AG09309 (cell line): ENCODE results near the gene KRT24.
"Not testable (repeated sequence)": the region's sequence is repeated elsewhere in the genome, so short reads cannot be mapped to it uniquely, and the experiment has no call there.

Experiments used
- DNase-seq: peaks from one replicate; pipeline ENCODE4 v3.0.0-alpha.2; 2010; ENCODE audit warnings: low read depth
- H3K4me3 ChIP-seq: 2 replicates; pipeline ENCODE4 v1.5.1; 2011; ENCODE audit warnings: mild to moderate bottlenecking, low read depth, low read length, moderate library complexity; ENCODE audit not compliant: control insufficient read depth
- CTCF ChIP-seq: IDR thresholded peaks from 2 replicates; pipeline ENCODE4 v1.5.1; 2011; ENCODE audit warnings: mild to moderate bottlenecking, low read depth, low read length, inconsistent platforms; ENCODE audit not compliant: insufficient read depth, control insufficient read depth; ENCODE audit errors: missing control alignments

The KRT24 gene

GRCh38 chr17:40703652-40704051 is at the start of gene KRT24:
TSS of gene KRT24 (minus strand) at chr17:40703752. CDS start at chr17:40703693, 59 bp downstream.
- H3K4me3 ChIP-seq, result no peak within 1 kb of the TSS
- DNase-seq, result no peak
- no peak for TF ChIP-seq CTCF

GRCh38 chr17:40751065-40751464 is 47.5 kb upstream of the KRT24 start:
- no peak for TF ChIP-seq CTCF
- no peak overlapping the region for H3K4me3 ChIP-seq
- DNase-seq, result no peak

GRCh38 chr17:40750391-40750790 is 46.8 kb upstream of the KRT24 start:
- DNase-seq, result no peak
- H3K4me3 ChIP-seq, result no peak overlapping the region
- TF ChIP-seq CTCF, result no peak

GRCh38 chr17:40748666-40749065 is 45.1 kb upstream of the KRT24 start:
- not testable (repeated sequence) for H3K4me3 ChIP-seq, DNase-seq

- TF ChIP-seq CTCF, result no peak
- no peak for DNase-seq
- no peak overlapping the region for H3K4me3 ChIP-seq
Measured at GRCh38 chr17:40738553-40738952, 35.0 kb upstream of the KRT24 start.

- no peak for DNase-seq
- H3K4me3 ChIP-seq, result no peak overlapping the region
- no peak for TF ChIP-seq CTCF
Measured at GRCh38 chr17:40735016-40735415, 31.5 kb upstream of the KRT24 start.

- no peak overlapping the region for H3K4me3 ChIP-seq
- DNase-seq, result no peak
- no peak for TF ChIP-seq CTCF
Measured at GRCh38 chr17:40734018-40734417, 30.5 kb upstream of the KRT24 start.
